ENCODE results near the gene TP63.
"Not testable (repeated sequence)": the region's sequence is repeated elsewhere in the genome, so short reads cannot be mapped to it uniquely, and the experiment has no call there.

TP63 gene

GRCh38 chr3:189631373-189631408, at the start of gene TP63:
TP63 (plus strand) TSS chr3:189631389; CDS start chr3:189631516, 127 bp downstream.
- DNase-seq = no peak

GRCh38 chr3:189582179-189582578, 49.0 kb upstream of the TP63 start:
- no peak for DNase-seq

DNA sequence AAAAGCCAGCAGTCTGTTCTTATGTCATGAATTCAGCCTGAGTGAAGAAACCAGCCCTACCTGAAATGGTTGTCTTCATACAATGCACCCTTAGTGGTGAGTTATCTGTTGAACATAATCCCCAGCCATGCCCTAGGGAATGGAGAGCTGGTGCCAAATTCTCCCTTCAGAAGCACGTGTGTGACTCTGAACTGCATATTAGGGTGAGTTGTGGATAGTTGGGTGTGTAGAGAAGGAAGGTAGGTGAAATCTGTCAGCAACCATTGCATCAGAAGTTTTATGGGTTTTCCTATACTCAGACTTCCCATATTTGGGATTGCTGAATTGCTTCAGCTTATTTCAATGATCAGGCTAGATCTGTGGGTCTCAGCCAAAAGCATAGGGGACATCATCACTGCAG, 46.5 kb upstream of the TP63 start:
- DNase-seq = no peak

GRCh38 chr3:189586941-189587663, 44.1 kb upstream of the TP63 start:
- DNase-seq = no peak

DNA sequence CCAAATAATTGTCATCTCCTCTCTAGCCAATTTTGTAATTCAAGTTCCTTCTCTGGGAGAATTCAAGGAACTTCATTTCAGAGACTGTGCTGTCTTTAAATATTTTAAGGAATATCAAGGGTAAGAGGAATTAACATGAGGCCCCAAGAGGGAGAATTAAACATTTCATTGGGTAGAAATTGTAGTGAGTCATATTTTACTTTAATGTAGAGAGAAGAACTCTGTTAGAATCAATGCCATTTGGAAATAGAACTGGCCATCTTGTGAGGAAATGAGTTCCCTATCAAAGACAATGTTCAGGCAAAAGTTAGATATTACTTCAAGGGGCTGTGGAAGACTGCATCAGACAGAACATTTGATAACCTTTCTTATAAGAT, 43.5 kb upstream of the TP63 start:
- DNase-seq = no peak

GRCh38 chr3:189588070-189588469, 43.1 kb upstream of the TP63 start:
- no peak for DNase-seq

- DNase-seq = no peak
Measured at GRCh38 chr3:189588475-189589178, 42.6 kb upstream of the TP63 start.

DNA sequence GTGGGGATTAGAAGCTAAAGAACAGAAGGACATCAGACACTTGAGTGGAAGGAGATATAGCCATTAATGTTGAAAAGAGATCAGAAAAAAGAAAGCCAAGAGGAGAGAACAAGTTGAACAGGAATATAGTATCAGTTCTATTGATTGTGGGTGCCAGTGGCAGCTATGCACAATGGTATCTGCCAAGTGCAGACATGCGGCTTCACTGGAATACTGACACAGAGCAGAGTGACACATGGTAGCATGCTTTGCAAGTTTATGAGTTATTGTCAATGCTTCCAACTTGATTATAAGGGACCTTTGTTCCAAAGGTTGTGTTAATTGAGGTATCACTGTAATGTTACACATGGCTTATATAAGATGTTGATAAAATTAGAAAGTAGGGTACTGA, 42.0 kb upstream of the TP63 start:
- DNase-seq = no peak

- no peak for DNase-seq
Measured at GRCh38 chr3:189590223-189590622, 41.0 kb upstream of the TP63 start.

- no peak for DNase-seq
Measured at GRCh38 chr3:189593581-189593980, 37.6 kb upstream of the TP63 start.

- not testable (repeated sequence) for DNase-seq
Measured at GRCh38 chr3:189596078-189596979, 34.9 kb upstream of the TP63 start.

GRCh38 chr3:189597918-189598317, 33.3 kb upstream of the TP63 start:
- no peak for DNase-seq

GRCh38 chr3:189598530-189599225, 32.5 kb upstream of the TP63 start:
- no peak for DNase-seq

GRCh38 chr3:189602471-189602870, 28.7 kb upstream of the TP63 start:
- DNase-seq = no peak

DNA sequence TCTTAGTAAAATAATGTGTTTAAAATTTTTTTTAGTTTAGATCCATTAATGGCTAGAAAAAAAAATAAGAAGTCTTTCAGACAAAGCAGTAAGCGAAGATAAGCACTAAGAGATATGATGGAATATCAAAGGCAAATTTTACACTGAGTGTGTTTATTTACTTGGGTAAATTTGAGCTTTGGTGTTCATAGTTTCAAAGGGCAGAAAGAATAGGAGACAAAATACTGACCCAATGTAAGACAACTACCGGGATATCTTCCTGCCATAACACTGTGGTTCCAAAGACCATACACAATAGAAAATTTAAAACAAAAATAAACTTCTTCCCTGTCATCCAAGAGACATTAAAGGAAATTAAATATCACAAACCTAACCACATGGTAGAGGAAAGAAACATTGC, 25.5 kb upstream of the TP63 start:
- no peak for DNase-seq

DNA sequence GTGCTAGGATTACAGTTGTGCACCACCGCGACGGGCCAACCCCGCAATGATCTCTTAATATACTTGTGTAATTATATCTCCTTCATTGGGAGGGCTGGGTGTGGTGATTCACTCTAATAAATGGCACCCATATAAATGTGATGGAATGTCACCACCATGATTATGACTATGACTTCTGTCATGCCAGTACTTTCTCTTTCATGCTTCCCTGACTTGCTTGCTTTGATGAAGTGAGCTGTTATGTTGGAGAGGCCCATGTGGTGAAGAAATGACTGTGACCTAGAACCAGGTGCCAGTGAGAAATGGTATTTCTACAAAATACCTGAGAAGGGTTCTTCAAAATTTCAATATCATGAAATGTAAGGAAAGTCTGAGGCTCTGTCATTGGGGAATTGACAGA, 24.4 kb upstream of the TP63 start:
- DNase-seq = no peak

DNA sequence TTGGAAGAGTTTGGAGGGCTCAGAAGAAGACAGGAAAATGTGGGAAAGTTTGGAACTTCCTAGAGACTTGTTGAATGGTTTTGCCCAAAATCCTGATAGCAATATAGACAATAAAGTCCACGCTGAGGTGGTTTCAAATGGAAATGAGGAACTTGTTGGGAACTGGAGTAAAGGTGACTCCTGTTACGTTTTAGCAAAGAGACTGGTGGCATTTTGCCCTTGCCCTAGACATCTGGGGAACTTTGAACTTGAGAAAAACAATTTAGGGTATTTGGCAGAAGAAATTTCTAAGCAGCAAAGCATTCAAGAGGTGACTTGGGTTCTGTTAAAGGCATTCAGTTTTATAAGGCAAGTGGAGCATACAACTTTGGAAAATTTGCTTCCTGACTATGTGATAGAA, 18.5 kb upstream of the TP63 start:
- not testable (repeated sequence) for DNase-seq

DNA sequence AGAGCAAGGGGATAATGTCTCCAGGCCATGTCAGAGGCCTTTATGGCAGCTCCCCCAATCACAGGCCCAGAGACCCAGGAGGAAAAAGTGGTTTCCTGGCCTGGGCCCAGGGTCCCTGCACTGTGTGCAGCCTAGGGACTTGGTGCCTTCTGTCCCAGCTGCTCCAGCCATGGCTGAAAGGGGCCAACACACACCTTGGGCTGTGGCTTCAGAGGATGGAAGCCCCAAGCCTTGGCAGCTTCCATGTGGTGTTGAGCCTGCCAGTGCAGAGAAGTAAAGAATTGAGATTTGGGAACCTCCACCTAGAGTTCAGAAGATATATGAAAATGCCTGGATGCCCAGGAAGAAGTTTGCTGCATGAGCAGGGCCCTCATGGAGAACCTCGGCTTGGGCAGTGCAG, 18.1 kb upstream of the TP63 start:
- no peak for DNase-seq

DNA sequence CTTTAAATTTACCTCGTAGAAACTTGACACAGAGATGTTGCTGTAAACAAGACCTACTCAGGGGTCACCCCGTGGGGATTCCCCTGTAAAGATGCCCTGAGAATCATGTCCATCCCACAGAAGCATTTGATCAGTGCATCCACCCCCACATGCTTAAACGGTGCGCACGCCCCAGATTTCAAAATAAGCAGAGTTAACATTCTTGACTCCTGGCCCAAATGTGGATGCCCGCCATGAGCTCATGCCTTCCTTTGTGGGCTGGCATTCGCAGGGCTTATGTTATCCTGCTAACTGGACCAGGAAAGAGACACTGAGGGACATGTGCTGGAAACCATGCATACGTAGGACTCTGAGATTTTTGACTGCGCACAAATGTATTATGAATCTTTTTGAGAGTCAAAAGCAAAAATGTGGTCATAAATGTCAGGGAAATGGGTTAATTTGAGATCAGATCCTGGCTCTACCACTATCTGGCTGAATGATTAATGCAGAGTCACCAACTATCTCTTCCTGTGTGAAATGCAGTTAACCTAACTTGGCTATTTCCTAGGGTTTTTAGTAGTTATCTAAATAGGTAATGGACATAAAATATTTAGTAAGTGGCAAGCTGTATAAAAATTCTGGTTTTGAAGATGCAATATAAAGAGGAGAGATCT, 9.1 kb upstream of the TP63 start:
- DNase-seq = no peak

DNA sequence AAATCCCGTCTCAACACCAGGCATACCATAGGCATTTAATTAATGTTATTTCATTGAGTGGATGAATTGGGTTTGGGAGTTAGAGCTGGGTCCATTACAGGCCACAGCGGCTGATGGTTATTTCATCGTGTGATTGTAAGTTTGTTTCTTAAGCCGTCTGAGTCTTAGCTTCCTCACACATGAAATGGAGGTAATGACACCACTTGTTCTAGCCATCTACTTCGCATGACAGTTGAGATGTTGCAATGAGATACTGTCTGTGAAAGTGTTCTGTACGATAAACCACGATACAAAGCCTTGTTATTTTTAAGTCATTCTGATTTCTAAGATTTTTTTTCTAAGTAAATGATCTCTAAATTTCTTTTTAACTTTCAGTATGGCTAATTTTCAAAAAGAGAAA, 8.6 kb upstream of the TP63 start:
- no peak for DNase-seq

- DNase-seq = no peak
Measured at GRCh38 chr3:189624130-189624529, 7.1 kb upstream of the TP63 start.

DNA sequence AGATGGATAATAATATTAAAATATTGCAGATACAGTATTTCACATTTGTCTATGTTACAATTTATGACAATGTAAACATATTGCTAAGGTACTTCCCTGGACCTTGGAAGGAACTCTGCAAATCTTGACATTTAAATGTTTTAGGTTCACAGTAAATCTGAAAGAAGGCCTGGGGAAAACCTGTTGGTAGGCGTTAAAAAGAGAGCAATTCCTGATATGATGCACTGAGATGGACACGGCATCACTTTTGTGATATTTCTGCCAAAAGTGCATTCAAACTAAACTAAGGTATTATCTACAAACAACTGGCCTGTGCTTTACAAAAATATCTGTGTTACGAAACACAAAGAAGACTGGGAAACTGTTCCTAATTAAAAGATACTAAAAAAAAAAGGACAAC, 6.1 kb upstream of the TP63 start:
- no peak for DNase-seq

DNA sequence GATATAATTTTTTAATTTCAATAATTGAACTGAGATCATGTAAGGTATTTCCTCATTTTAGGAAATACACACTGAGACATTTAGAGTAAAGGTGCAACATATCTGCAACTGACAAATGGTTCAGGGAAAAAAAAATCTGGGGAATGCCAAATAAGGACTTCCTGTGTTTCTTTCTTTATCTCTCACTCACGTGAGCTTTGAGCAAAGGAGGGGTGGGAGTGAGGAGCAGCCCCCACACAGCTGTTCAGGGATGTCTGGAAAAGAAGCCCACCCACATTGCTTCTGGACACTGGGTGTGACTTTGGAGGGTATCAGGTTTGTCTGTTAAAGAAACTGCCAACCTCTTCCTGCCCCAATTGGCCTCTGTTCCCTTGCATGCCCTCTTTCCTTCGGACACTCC, 5.6 kb upstream of the TP63 start:
- DNase-seq = no peak
